Upper lobe of right lung (tissue), 1 donor: Measurements from ENCODE around the gene SAMD3. TPM values are rescaled to one million over a fixed set of nuclear protein-coding genes. Genes with fewer than 3 reads are reported as not detected.

ENCODE experiments used
- ATAC-seq: fragments of 200-7000 bp; cut with Tn5 transposase; one replicate; pipeline ENCODE4 v1.9.1; 2020; ENCODE audit warnings: mild to moderate bottlenecking, moderate library complexity
- DNase-seq: peaks from one replicate; pipeline ENCODE4 v3.0.0-alpha.2; 2020
- H3K27ac ChIP-seq: fragments of 200-600 bp; one replicate; pipeline ENCODE4 v1.8.0; 2022
- H3K27me3 ChIP-seq: fragments of 200-600 bp; one replicate; pipeline ENCODE4 v1.8.0; 2022; ENCODE audit warnings: mild to moderate bottlenecking
- H3K36me3 ChIP-seq: fragments of 200-600 bp; one replicate; pipeline ENCODE4 v1.8.0; 2022
- H3K4me1 ChIP-seq: fragments of 200-600 bp; one replicate; pipeline ENCODE4 v1.8.0; 2022
- H3K4me3 ChIP-seq: fragments of 200-600 bp; one replicate; pipeline ENCODE4 v1.8.0; 2022; ENCODE audit warnings: mild to moderate bottlenecking
- H3K9me3 ChIP-seq: fragments of 200-600 bp; one replicate; pipeline ENCODE4 v1.8.0; 2022
- intact Hi-C: fragments of 100-400 bp; cut with DNase I; formaldehyde crosslinking; loops from one replicate; pipeline ENCODE4 v1.11.0; 2022
- total RNA-seq: library from RNA; stranded (reverse); fragmentation: NEBNext Ultra II Directional; extraction: Animal tissue kit (Norgen Biotek cat#: 25700); gene quantifications from one replicate; pipeline ENCODE4 v1.2.1, GENCODE V29; 2021
- TF ChIP-seq, protein P1 (sequence below): fragments of 200-600 bp; IDR thresholded peaks from one replicate; pipeline ENCODE4 v1.8.0; 2022; ENCODE audit warnings: antibody characterized with exemption
- donor health status: DM: no; HTN: yes; CAD: no; lungs with severe emphysema.

Gene SAMD3
- total RNA-seq, 1 donor from 2014 or later, result 5.2 TPM

DNA sequence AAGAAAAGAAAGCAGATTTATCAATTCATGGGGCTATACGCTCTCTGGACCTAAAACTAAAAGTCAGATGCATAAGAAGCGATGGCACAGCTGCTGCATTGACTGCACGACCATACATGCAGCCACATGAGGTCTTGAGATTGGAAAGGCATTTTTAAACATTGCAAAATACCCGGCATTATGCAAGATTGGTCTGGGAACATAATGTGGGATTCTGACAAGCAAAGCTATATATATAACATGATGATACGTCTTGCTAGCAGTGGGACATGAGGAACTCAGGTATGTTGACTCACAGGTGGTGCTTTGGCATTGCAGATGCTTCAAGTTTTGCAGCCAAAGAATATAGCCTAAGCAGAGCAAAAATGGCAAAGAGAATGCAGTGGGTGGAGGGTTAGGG, 55.1 kb downstream of the SAMD3 start:
- no peaks in the 10 kb centered on the region for H3K4me1 ChIP-seq
- H3K27ac ChIP-seq, result no peak overlapping the region
- H3K36me3 ChIP-seq, result no peaks in the 10 kb centered on the region
- ATAC-seq (no peak), DNase-seq (no peak)
- H3K4me3 ChIP-seq, result no peak overlapping the region
- TF ChIP-seq, protein P1, sequence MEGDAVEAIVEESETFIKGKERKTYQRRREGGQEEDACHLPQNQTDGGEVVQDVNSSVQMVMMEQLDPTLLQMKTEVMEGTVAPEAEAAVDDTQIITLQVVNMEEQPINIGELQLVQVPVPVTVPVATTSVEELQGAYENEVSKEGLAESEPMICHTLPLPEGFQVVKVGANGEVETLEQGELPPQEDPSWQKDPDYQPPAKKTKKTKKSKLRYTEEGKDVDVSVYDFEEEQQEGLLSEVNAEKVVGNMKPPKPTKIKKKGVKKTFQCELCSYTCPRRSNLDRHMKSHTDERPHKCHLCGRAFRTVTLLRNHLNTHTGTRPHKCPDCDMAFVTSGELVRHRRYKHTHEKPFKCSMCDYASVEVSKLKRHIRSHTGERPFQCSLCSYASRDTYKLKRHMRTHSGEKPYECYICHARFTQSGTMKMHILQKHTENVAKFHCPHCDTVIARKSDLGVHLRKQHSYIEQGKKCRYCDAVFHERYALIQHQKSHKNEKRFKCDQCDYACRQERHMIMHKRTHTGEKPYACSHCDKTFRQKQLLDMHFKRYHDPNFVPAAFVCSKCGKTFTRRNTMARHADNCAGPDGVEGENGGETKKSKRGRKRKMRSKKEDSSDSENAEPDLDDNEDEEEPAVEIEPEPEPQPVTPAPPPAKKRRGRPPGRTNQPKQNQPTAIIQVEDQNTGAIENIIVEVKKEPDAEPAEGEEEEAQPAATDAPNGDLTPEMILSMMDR, result no peak
- no peaks in the 10 kb centered on the region for H3K9me3 ChIP-seq
- intact Hi-C loops, result no loop called here
- no peaks in the 10 kb centered on the region for H3K27me3 ChIP-seq

GRCh38 chr6:130164251-130164650, 58.5 kb downstream of the SAMD3 start:
- DNase-seq (no peak), ATAC-seq (no peak)
- Histone ChIP-seq H3K9me3 (no peaks in the 10 kb centered on the region), H3K27ac (no peak overlapping the region), H3K36me3 (no peaks in the 10 kb centered on the region), H3K4me3 (no peak overlapping the region), H3K4me1 (no peaks in the 10 kb centered on the region), H3K27me3 (no peaks in the 10 kb centered on the region)
- TF ChIP-seq, protein P1, result no peak
- intact Hi-C loops, result no loop called here

- Histone ChIP-seq H3K27ac (no peak overlapping the region), H3K9me3 (no peaks in the 10 kb centered on the region), H3K4me1 (no peaks in the 10 kb centered on the region), H3K4me3 (no peak overlapping the region), H3K36me3 (no peaks in the 10 kb centered on the region), H3K27me3 (no peaks in the 10 kb centered on the region)
- DNase-seq (no peak), ATAC-seq (no peak)
- intact Hi-C loops, result no loop called here
- TF ChIP-seq, protein P1, result no peak
These were observed 59.5 kb downstream of the SAMD3 start for GRCh38 chr6:130163266-130163665.

GRCh38 chr6:130162421-130162820, 60.3 kb downstream of the SAMD3 start:
- no peaks in the 10 kb centered on the region for H3K9me3 ChIP-seq
- peak overlapping the region; percentile 49 for H3K27ac ChIP-seq
- DNase-seq (no peak), ATAC-seq (no peak)
- H3K27me3 ChIP-seq, result no peaks in the 10 kb centered on the region
- no peaks in the 10 kb centered on the region for H3K4me1 ChIP-seq
- no peaks in the 10 kb centered on the region for H3K36me3 ChIP-seq
- no peak overlapping the region for H3K4me3 ChIP-seq
- intact Hi-C loops, result no loop called here
- TF ChIP-seq, protein P1, result no peak

- intact Hi-C loops, result no loop called here
- H3K27me3 ChIP-seq, result no peaks in the 10 kb centered on the region
- H3K4me3 ChIP-seq, result no peak overlapping the region
- peak overlapping the region; percentile 49 for H3K27ac ChIP-seq
- DNase-seq (no peak), ATAC-seq (no peak)
- no peaks in the 10 kb centered on the region for H3K9me3 ChIP-seq
- TF ChIP-seq, protein P1, result no peak
- H3K4me1 ChIP-seq, result no peaks in the 10 kb centered on the region
- no peaks in the 10 kb centered on the region for H3K36me3 ChIP-seq
These were observed 60.9 kb downstream of the SAMD3 start for GRCh38 chr6:130161683-130162404.

GRCh38 chr6:130159956-130160355, 62.8 kb downstream of the SAMD3 start:
- Histone ChIP-seq H3K27ac (no peak overlapping the region), H3K4me3 (no peak overlapping the region), H3K4me1 (no peaks in the 10 kb centered on the region), H3K27me3 (no peaks in the 10 kb centered on the region), H3K36me3 (no peaks in the 10 kb centered on the region), H3K9me3 (no peaks in the 10 kb centered on the region)
- intact Hi-C loops, result no loop called here
- TF ChIP-seq, protein P1, result no peak
- ATAC-seq, result no peak
- no peak for DNase-seq
